DND-41 (cell line): ENCODE results near the gene ELOVL6.

Experiments used
- EZH2 ChIP-seq: IDR thresholded peaks from 3 replicates; pipeline ENCODE4 v1.6.1; 2012; ENCODE audit warnings: borderline replicate concordance, low read depth, mild to moderate bottlenecking, moderate library complexity, low read length, inconsistent platforms; ENCODE audit not compliant: severe bottlenecking
- TF ChIP-seq, protein P1 (sequence below): IDR thresholded peaks from 2 replicates; pipeline ENCODE4 v1.5.1; 2012; ENCODE audit warnings: borderline replicate concordance, low read length, moderate library complexity, mild to moderate bottlenecking; ENCODE audit not compliant: poor library complexity, severe bottlenecking; ENCODE audit errors: extremely low read depth

GRCh38 chr4:110198435-110199416 is at the start of gene ELOVL6:
- TF ChIP-seq, protein P1, sequence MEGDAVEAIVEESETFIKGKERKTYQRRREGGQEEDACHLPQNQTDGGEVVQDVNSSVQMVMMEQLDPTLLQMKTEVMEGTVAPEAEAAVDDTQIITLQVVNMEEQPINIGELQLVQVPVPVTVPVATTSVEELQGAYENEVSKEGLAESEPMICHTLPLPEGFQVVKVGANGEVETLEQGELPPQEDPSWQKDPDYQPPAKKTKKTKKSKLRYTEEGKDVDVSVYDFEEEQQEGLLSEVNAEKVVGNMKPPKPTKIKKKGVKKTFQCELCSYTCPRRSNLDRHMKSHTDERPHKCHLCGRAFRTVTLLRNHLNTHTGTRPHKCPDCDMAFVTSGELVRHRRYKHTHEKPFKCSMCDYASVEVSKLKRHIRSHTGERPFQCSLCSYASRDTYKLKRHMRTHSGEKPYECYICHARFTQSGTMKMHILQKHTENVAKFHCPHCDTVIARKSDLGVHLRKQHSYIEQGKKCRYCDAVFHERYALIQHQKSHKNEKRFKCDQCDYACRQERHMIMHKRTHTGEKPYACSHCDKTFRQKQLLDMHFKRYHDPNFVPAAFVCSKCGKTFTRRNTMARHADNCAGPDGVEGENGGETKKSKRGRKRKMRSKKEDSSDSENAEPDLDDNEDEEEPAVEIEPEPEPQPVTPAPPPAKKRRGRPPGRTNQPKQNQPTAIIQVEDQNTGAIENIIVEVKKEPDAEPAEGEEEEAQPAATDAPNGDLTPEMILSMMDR, result no peak
- no peak for TF ChIP-seq EZH2
